Renal pelvis (tissue), 4 donors: ENCODE results near the gene CIT. TPM values are rescaled to one million over a fixed set of nuclear protein-coding genes. Genes with fewer than 3 reads are reported as not detected.

Experiments used
- DNase-seq: peaks from one replicate; pipeline ENCODE4 v3.0.0-alpha.2; 2013
- polyA plus RNA-seq, 3 donors: library from polyadenylated mRNA; unstranded; fragments of 120-200 nt; gene quantifications; one replicate each; pipeline ENCODE4 v1.2.1, GENCODE V29; 2013; ENCODE audit not compliant: insufficient read length in 3 of 3

The CIT gene
- polyA plus RNA-seq, 3 donors, result 17.7 to 24.7 (median 22.4) TPM

- no peak for DNase-seq
Observed at GRCh38 chr12:119704065-119704747, 172.9 kb downstream of the CIT start.

GRCh38 chr12:119700078-119700477 is 177.0 kb downstream of the CIT start:
- no peak for DNase-seq

- no peak for DNase-seq
Observed at GRCh38 chr12:119699199-119699760, 177.8 kb downstream of the CIT start.

- DNase-seq, result no peak
Observed at GRCh38 chr12:119696943-119697342, 180.2 kb downstream of the CIT start.

GRCh38 chr12:119695034-119695433 is 182.1 kb downstream of the CIT start:
- DNase-seq, result no peak

GRCh38 chr12:119694111-119694510 is 183.0 kb downstream of the CIT start:
- no peak for DNase-seq

GRCh38 chr12:119693511-119693910 is 183.6 kb downstream of the CIT start:
- DNase-seq, result no peak

- no peak for DNase-seq
Observed at GRCh38 chr12:119692997-119693396, 184.1 kb downstream of the CIT start.

- no peak for DNase-seq
Observed at GRCh38 chr12:119692410-119692809, 184.7 kb downstream of the CIT start.

GRCh38 chr12:119691202-119691810 is 185.8 kb downstream of the CIT start:
- DNase-seq, result no peak

GRCh38 chr12:119689935-119690500 is 187.1 kb downstream of the CIT start:
- no peak for DNase-seq

- DNase-seq, result no peak
Observed at GRCh38 chr12:119687879-119688278, 189.2 kb downstream of the CIT start.

GRCh38 chr12:119687406-119687805 is 189.7 kb downstream of the CIT start:
- DNase-seq, result no peak

- no peak for DNase-seq
Observed at GRCh38 chr12:119686776-119687175, 190.3 kb downstream of the CIT start.

GRCh38 chr12:119686355-119686754 is 190.8 kb downstream of the CIT start:
- no peak for DNase-seq

- no peak for DNase-seq
Observed at GRCh38 chr12:119685375-119685774, 191.7 kb downstream of the CIT start.

GRCh38 chr12:119684711-119685369 is 192.3 kb downstream of the CIT start:
- DNase-seq, result no peak

- DNase-seq, result no peak
Observed at GRCh38 chr12:119683816-119684215, 193.3 kb downstream of the CIT start.

- DNase-seq, result no peak
Observed at GRCh38 chr12:119683413-119683812, 193.7 kb downstream of the CIT start.

GRCh38 chr12:119682639-119683252 is 194.4 kb downstream of the CIT start:
- no peak for DNase-seq

GRCh38 chr12:119681728-119682638 is 195.1 kb downstream of the CIT start:
- no peak for DNase-seq
